A549 (cell line): ENCODE results near the gene MINAR1. TPM values are rescaled to one million over a fixed set of nuclear protein-coding genes. Genes with fewer than 3 reads are reported as not detected.
A peak's percentile ranks its signal among the peaks of the same experiment; 100 is the strongest.

Source experiments
- ATAC-seq, 2 experiments: fragments of 200-7000 bp in 1 of 2; fragments of >200 bp in 1 of 2; cut with Nextera tagmentation in 1 of 2; cut with Tn5 transposase in 1 of 2; 3 replicates each; pipeline versions ENCODE4 v1.8.0 to v1.9.1; 2018 to 2020; ENCODE audit warnings: mild to moderate bottlenecking in 1 of 2, moderate library complexity in 1 of 2
- CTCF ChIA-PET: fragments of 300-600 bp; sonication (Branson Sonifier 250); formaldehyde crosslinking; extraction: SDS; loops from one replicate; lab custom pipeline; 2021; ENCODE audit warnings: antibody characterized with exemption, inconsistent platforms; lab: Yijun Ruan, JAX
- POLR2A ChIA-PET: fragments of 350-600 bp; formaldehyde crosslinking; extraction: SDS; loops from one replicate; lab custom pipeline; 2021; ENCODE audit warnings: antibody characterized with exemption, inconsistent platforms; lab: Yijun Ruan, JAX
- DNase-seq, 2 experiments: peaks; one replicate each; pipeline versions ENCODE4 v3.0.0 to v3.0.0-alpha.2; 2011 to 2016; ENCODE audit warnings: low read depth in 1 of 2, low spot score in 1 of 2
- FAIRE-seq: peaks from 2 replicates; lab custom pipeline; 2011; peaks lifted over from hg19 to GRCh38; lab: Jason Lieb, UNC
- H3K27ac ChIP-seq, 2 experiments: fragments of >200 bp; sonication (Bioruptor Twin); formaldehyde crosslinking; 3 replicates each; pipeline ENCODE4 v1.5.1; 2016 to 2017
- H3K4me1 ChIP-seq: fragments of >200 bp; sonication (Bioruptor Twin); formaldehyde crosslinking; 3 replicates; pipeline ENCODE4 v1.6.1; 2016
- H3K4me2 ChIP-seq: fragments of >200 bp; sonication (Bioruptor Twin); formaldehyde crosslinking; 3 replicates; pipeline ENCODE4 v1.6.1; 2016
- H3K4me3 ChIP-seq: fragments of >200 bp; sonication (Bioruptor Twin); formaldehyde crosslinking; 3 replicates; pipeline ENCODE4 v1.5.1; 2016
- H3K9me3 ChIP-seq: fragments of >200 bp; sonication (Bioruptor Twin); formaldehyde crosslinking; 3 replicates; pipeline ENCODE4 v1.6.1; 2016
- CBX2 ChIP-seq: fragments of 200-600 bp; sonication (generic); IDR thresholded peaks from 2 replicates; pipeline ENCODE4 v1.6.1; 2016; ENCODE audit warnings: low read depth, mild to moderate bottlenecking, borderline replicate concordance
- CBX8 ChIP-seq: fragments of 200-600 bp; sonication (generic); IDR thresholded peaks from 2 replicates; pipeline ENCODE4 v1.6.1; 2016
- CTCF ChIP-seq: fragments of >200 bp; sonication (Bioruptor Twin); formaldehyde crosslinking; IDR thresholded peaks from 3 replicates; pipeline ENCODE4 v1.5.1; 2016
- E2F6 ChIP-seq: IDR thresholded peaks from 2 replicates; pipeline ENCODE4 v1.6.1; 2012; ENCODE audit warnings: low read depth, borderline replicate concordance
- EP300 ChIP-seq, 2 experiments: fragments of >200 bp; sonication (Bioruptor Twin); formaldehyde crosslinking; IDR thresholded peaks; 2 replicates in 1 of 2; 3 replicates in 1 of 2; pipeline ENCODE4 v1.6.1; 2016 to 2017
- FOSB ChIP-seq: fragments of 250-450 bp; sonication (Bioruptor Pico); IDR thresholded peaks from 2 replicates; pipeline ENCODE4 v1.5.0; 2020; ENCODE audit warnings: mild to moderate bottlenecking, moderate library complexity
- HDAC2 ChIP-seq: fragments of 200-600 bp; sonication (generic); IDR thresholded peaks from 2 replicates; pipeline ENCODE4 v1.6.1; 2016
- HOXB5 ChIP-seq: fragments of 250-450 bp; sonication (Bioruptor Pico); IDR thresholded peaks from 2 replicates; pipeline ENCODE4 v1.5.0; 2020; ENCODE audit warnings: mild to moderate bottlenecking, moderate library complexity
- JUN ChIP-seq, 2 experiments: fragments of >200 bp; sonication (Bioruptor Twin); formaldehyde crosslinking; IDR thresholded peaks; 2 replicates in 1 of 2; 3 replicates in 1 of 2; pipeline ENCODE4 v1.6.1; 2016 to 2017
- KDM5A ChIP-seq: fragments of 200-600 bp; sonication (generic); IDR thresholded peaks from 2 replicates; pipeline ENCODE4 v1.6.1; 2016; ENCODE audit warnings: antibody characterized with exemption, mild to moderate bottlenecking
- NFE2L2 ChIP-seq: fragments of 150-350 bp; conservative IDR thresholded peaks from 2 replicates; pipeline ENCODE4 v1.6.1; 2014; ENCODE audit warnings: low read length
- NR3C1 ChIP-seq: fragments of >200 bp; sonication (Bioruptor Twin); formaldehyde crosslinking; IDR thresholded peaks from 3 replicates; pipeline ENCODE4 v1.6.1; 2017
- PHF8 ChIP-seq: fragments of 200-600 bp; sonication (generic); IDR thresholded peaks from 2 replicates; pipeline ENCODE4 v1.6.1; 2016; ENCODE audit warnings: low read depth, mild to moderate bottlenecking, antibody characterized with exemption, moderate library complexity, borderline replicate concordance
- RAD21 ChIP-seq, 2 experiments: fragments of >200 bp in 1 of 2; sonication (Bioruptor Twin) in 1 of 2; formaldehyde crosslinking in 1 of 2; IDR thresholded peaks in 1 of 2; conservative IDR thresholded peaks in 1 of 2; 2 replicates in 1 of 2; 3 replicates in 1 of 2; pipeline ENCODE4 v1.6.1; 2012 to 2018; ENCODE audit warnings: inconsistent platforms in 1 of 2
- RCOR1 ChIP-seq: fragments of 150-350 bp; IDR thresholded peaks from 2 replicates; pipeline ENCODE4 v1.6.1; 2014; ENCODE audit warnings: antibody characterized with exemption, low read length, low read depth
- REST ChIP-seq: fragments of 200-600 bp; sonication (generic); IDR thresholded peaks from 2 replicates; pipeline ENCODE4 v1.6.1; 2016; ENCODE audit warnings: antibody characterized with exemption, mild to moderate bottlenecking, moderate library complexity
- RFX5 ChIP-seq: fragments of 450-650 bp; IDR thresholded peaks from 2 replicates; pipeline ENCODE4 v1.7.1; 2014; ENCODE audit warnings: antibody characterized with exemption, mild to moderate bottlenecking, moderate library complexity
- SMC3 ChIP-seq: fragments of >200 bp; sonication (Bioruptor Twin); formaldehyde crosslinking; IDR thresholded peaks from 3 replicates; pipeline ENCODE4 v1.6.1; 2018; ENCODE audit warnings: inconsistent platforms
- TFCP2L1 ChIP-seq: fragments of 250-450 bp; sonication (Bioruptor Pico); IDR thresholded peaks from 2 replicates; pipeline ENCODE4 v1.5.0; 2021; ENCODE audit warnings: mild to moderate bottlenecking
- TP53 ChIP-seq: fragments of 250-450 bp; sonication (Bioruptor Pico); IDR thresholded peaks from 2 replicates; pipeline ENCODE4 v1.5.0; 2021; ENCODE audit warnings: mild to moderate bottlenecking, moderate library complexity
- ZNF302 ChIP-seq: fragments of 250-450 bp; sonication (Bioruptor Pico); IDR thresholded peaks from 2 replicates; pipeline ENCODE4 v1.9.0; 2021; ENCODE audit warnings: inconsistent platforms, mild to moderate bottlenecking, moderate library complexity
- ZSCAN20 ChIP-seq: fragments of 250-450 bp; sonication (Bioruptor Pico); IDR thresholded peaks from 2 replicates; pipeline ENCODE4 v1.8.0; 2022; ENCODE audit warnings: mild to moderate bottlenecking, moderate library complexity
- WGBS: methylation state at CpG from one replicate; pipeline ENCODE4 v1.1.6; 2017; ENCODE audit errors: missing lambda C conversion rate; 5-methylcytosine and 5-hydroxymethylcytosine counted together
- polyA plus RNA-seq, 4 experiments: library from polyadenylated mRNA; depleted of rRNA in 3 of 4; stranded (reverse); fragments of >200 nt; fragmentation: RNase III in 1 of 4; extraction: RNeasy Plus Mini Kit Qiagen cat#74134 plus additional on column Dnase treatment in 1 of 4; gene quantifications; 2 replicates in 3 of 4; 3 replicates in 1 of 4; pipeline ENCODE4 v1.2.3, GENCODE V29; 2011 to 2017
- TF ChIP-seq, protein P1 (sequence below): fragments of 250-450 bp; sonication (Bioruptor Pico); IDR thresholded peaks from 2 replicates; pipeline ENCODE4 v1.5.0; 2020; ENCODE audit warnings: low read depth, mild to moderate bottlenecking, moderate library complexity

The MINAR1 gene
- polyA plus RNA-seq, 2 of the 4 experiments (the other 2 are of a cell fraction), result 0.87 to 0.88 TPM

DNA sequence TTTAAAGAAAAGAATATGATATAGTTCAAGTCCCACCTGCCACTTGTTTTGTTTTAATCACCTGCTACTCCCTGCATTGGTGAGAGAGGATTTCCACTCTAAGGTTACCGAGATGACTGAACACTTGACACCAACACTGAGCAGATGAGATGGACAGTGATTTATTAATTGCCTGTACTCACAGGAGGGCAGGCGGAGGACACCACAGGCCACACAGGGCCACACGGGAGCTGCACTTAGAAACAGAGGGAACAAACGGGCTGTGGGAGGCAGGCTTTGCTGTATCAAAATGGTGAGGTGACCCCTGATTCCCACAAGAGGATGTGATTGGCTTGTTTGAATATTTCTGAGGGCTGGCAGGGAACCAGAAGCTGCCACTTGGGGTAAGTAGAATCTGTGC lies 10.8 kb downstream of the MINAR1 start:
- FAIRE-seq (no peak), ATAC-seq (no peak), DNase-seq (no peak)
- no peak overlapping the region for H3K4me3 ChIP-seq
- POLR2A ChIA-PET, result no interaction called here
- H3K9me3 ChIP-seq, result peaks cover 13% of the 10 kb centered on the region
- no peak overlapping the region for H3K27ac ChIP-seq
- CTCF ChIA-PET, result interaction anchor here (0.6 to 1.6 kb wide), 2 partner anchors 10 to 29 kb away, joined by 3 to 5 read pairs; no protein-coding TSS in a partner anchor
- WGBS, result 45% methylated on average over 4 of the region's 4 CpGs
- no peak overlapping the region for H3K4me2 ChIP-seq
- H3K4me1 ChIP-seq, result no peaks in the 10 kb centered on the region
- TF ChIP-seq E2F6 (no peak), CBX2 (no peak), REST (no peak), PHF8 (no peak), TFCP2L1 (no peak)

DNA sequence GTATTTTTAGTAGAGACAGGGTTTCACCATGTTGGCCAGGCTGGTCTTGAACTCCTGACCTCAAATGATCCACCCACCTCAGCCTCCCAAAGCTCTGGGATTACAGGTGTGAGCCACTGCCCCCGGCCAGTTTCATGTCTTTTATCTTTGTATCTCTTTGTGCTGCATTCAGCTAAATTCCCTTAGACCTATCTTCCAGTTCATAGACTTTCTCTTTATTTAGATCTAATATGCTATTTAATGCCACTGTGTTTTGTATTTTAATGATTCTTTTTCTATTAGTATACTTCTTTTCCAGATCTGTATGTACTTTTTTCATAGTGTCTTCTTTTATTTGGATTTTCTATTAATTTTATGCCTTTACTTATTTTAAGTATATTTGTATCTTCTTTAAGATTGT lies 14.9 kb downstream of the MINAR1 start:
- Histone ChIP-seq H3K4me3 (no peak overlapping the region), H3K9me3 (peaks cover 13% of the 10 kb centered on the region), H3K4me2 (no peak overlapping the region), H3K27ac (no peak overlapping the region), H3K4me1 (no peaks in the 10 kb centered on the region)
- DNase-seq (no peak), FAIRE-seq (no peak), ATAC-seq (no peak)
- ChIA-PET POLR2A (no interaction called here), CTCF (interaction anchor here (0.6 to 4.4 kb wide), 5 partner anchors 19 to 784 kb away, joined by 3 to 23 read pairs (median 6); no protein-coding TSS in a partner anchor)
- WGBS, result 3% methylated on average over 1 of the region's 1 CpG
- TF ChIP-seq CBX8 (no peak), NFE2L2 (no peak), RCOR1 (no peak), TP53 (CRISPR knock-in tag) (no peak), RFX5 (no peak), ZSCAN20 (no peak), FOSB (no peak), HDAC2 (no peak), ZNF302 (no peak), HOXB5 (CRISPR knock-in tag) (no peak), JUN (IDR thresholded peaks at IDR 0.05) (no peak), KDM5A (no peak)
- TF ChIP-seq, protein P1, sequence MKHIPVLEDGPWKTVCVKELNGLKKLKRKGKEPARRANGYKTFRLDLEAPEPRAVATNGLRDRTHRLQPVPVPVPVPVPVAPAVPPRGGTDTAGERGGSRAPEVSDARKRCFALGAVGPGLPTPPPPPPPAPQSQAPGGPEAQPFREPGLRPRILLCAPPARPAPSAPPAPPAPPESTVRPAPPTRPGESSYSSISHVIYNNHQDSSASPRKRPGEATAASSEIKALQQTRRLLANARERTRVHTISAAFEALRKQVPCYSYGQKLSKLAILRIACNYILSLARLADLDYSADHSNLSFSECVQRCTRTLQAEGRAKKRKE, result no peak

- Histone ChIP-seq H3K9me3 (peaks cover 12% of the 10 kb centered on the region), H3K4me2 (no peak overlapping the region), H3K4me1 (no peaks in the 10 kb centered on the region), H3K4me3 (no peak overlapping the region), H3K27ac (no peak overlapping the region)
- CTCF ChIA-PET, result interaction anchor here (0.6 to 4.4 kb wide), 9 partner anchors 9 to 445 kb away, joined by 3 to 23 read pairs (median 4); partner anchors contain the start of gene MINAR1
- ATAC-seq (peak in 1 of 2 experiments; percentile 63; a peak in 2 of 6 replicates), DNase-seq (no peak), FAIRE-seq (no peak)
- POLR2A ChIA-PET, result no interaction called here
- WGBS, result 55% methylated on average over 3 of the region's 3 CpGs
- peak; percentile 45 for TF ChIP-seq CTCF
- no peak for TF ChIP-seq EP300 (IDR thresholded peaks at IDR 0.05)
- peak; percentile 43 to 45; a peak in 3 of 5 replicates for TF ChIP-seq RAD21 (conservative IDR thresholded peaks at IDR 0.05 in 1 of 2, IDR thresholded peaks at IDR 0.05 in 1 of 2)
- no peak for TF ChIP-seq NR3C1
- TF ChIP-seq SMC3, result peak; percentile 27; the same call in 1 of the 3 replicates
Observed at GRCh38 chr15:79450648-79451047, 18.5 kb downstream of the MINAR1 start.
